HG02981 (cell line): ENCODE measurements around the gene PLD6.
A peak's percentile ranks its signal among the peaks of the same experiment; 100 is the strongest.
"Not testable (repeated sequence)": the region's sequence is repeated elsewhere in the genome, so short reads cannot be mapped to it uniquely, and the experiment has no call there.

ENCODE experiments used
- ATAC-seq: cut with Tn5 transposase; IDR thresholded peaks from one replicate; pipeline ENCODE4 v1.9.1; 2021; ENCODE audit warnings: mild to moderate bottlenecking, moderate library complexity; ENCODE audit not compliant: unreplicated experiment

Gene PLD6

DNA sequence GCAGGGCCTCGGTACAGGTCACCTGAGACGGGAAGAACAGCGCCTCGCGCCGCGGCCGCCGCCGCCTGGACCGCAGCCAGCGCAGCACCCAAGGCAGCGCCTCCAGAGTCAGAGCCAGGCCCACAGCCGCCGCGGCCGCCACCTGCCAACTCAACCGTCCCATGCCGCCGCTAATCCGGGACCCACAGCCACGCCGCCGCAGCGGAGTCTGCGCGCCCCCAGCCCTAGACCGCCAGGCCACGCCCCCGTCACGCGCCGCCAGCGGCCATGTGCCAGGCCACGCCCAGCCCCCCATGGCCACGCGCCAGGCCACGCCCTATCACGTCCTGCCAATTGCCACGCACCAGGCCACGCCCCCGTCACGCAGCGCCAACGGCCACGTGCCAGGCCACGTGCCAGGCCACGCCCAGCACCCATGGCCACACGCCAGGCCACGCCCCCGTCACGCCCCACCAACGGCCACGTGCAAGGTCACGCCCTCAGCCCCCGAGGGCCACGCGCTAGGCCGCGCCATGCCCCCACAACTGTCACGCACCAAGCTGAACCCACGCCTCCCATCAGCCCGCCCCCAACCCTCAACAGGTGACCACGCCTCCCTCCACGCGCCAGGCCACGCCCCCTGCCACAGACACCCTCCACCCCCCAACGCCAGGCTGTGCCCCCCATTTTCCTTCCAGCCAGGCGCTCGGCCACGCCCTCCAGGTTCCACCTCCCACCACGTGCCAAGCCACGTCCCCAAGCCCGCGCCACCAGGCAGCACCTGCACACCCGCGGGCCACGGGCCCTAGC lies at the start of gene PLD6:
Gene PLD6 (minus strand): TSS at position 210 of the 789 bp plus-strand sequence. CDS start 47 bp downstream, at position 163.
- peak; percentile 51 for ATAC-seq

DNA sequence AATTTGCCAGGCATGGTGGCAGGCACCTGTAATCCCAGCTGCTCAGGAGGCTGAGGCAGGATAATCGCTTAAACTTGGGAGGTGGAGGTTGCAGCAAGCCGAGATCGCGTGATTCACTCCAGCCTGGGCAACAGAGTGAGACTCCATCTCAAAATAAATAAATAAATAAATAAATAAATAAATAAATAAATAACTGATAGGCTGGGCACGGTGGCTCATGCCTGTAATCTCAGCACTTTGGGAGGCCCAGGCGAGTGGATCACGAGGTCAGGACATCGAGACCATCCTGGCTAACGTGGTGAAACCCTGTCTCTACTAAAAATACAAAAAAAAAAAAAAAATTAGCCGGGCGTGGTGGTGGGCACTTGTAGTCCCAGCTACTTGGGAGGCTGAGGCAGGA lies 49.6 kb upstream of the PLD6 start:
- ATAC-seq: not testable (repeated sequence)

DNA sequence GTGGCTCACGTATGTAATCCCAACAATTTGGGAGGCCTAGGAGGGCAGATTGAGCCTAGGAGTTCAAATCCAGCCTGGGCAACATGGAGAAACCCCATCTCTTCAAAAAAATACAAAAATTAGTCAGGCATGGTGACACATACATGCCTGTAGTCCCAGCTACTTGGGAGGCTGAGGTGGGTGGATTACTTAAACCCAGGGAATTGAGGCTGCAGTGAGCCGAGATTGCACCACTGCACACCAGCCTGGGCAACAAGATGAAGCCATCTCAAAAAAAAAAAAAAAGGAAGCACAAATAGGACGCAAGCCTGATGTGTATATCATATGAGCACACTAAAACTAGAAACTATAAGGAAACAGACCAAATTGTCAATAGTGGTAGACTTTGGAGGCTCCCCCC lies 47.9 kb upstream of the PLD6 start:
- ATAC-seq: no peak

- no peak for ATAC-seq
Measured at GRCh38 chr17:17253406-17253805, 47.3 kb upstream of the PLD6 start.

DNA sequence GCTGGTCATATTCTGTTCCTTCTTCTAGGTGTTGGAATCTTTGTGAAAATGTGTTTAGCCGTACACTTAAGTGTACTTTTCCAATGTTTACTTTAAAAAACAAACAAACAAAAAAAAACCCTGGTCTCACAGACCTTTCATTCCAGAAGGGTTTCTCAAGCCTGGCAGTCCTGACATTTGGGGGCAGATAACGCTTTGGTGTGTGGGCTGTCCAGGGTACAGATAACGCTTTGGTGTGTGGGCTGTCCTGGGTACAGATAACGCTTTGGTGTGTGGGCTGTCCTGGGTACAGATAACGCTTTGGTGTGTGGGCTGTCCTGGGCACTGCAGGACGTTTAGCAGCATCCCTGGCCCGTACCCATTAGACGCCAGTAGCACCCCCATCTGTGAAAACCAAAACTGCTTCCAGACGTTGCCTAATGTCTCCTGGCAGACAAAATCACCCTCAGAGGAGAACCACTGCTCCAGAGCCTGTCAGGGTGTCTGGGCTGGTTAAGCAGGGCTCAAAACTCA lies 46.1 kb upstream of the PLD6 start:
- ATAC-seq: no peak

DNA sequence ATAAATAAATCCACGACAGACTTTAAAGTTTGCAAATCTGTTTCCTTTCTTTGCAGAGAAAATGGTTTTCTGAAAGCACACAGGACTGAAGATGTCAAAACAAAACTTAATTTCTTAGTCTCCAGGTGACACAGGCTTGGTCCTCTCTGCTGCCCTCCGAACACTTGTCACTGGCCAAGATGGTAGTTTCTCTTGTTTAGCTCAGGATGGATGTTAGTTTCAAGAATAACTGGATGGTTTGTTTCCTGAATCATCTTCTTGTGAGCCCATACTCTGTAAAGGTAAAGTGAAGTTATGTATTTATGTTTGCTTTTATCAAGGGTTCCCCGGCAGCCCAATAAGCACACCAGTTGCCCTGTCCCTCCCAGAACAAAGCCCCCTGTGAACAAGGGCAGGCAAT lies 40.7 kb upstream of the PLD6 start:
- ATAC-seq: no peak

DNA sequence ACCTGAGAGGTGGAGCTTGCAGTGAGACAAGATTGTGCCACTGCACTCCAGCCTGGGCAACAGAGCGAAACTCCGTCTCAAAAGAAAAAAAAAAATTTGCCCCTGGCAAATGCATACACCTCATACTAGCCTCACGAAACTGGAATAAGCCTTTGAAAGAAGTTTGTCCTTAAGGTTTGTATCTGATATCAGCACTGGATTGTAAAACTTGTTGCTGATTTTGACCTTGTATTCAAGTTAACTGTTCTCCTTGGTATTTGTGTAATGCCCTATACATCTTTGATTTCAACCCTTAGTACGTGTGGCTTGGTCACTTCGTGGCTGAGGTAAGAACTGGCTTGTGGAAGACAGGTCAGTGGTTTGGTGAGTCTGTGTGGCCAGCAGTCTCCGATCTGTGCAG lies 37.0 kb upstream of the PLD6 start:
- ATAC-seq: no peak

DNA sequence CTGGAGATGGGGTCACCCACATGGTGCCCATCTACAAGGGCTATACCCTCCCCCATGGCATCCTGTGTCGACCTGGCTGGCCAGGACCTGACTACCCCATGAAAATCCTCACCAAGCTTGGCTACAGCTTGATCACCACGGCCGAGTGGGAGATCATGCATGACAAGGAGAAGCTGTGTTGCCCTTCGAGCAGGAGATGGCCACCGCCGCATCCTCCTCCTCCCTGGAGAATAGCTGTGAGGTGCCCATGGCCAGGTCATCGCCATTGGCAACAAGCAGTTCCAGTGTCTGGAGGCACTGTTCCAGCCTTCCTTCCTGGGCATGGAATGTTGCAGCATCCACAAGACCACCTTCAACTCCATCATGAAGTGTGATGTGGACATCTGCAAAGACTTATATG lies 36.1 kb upstream of the PLD6 start:
- ATAC-seq: no peak

DNA sequence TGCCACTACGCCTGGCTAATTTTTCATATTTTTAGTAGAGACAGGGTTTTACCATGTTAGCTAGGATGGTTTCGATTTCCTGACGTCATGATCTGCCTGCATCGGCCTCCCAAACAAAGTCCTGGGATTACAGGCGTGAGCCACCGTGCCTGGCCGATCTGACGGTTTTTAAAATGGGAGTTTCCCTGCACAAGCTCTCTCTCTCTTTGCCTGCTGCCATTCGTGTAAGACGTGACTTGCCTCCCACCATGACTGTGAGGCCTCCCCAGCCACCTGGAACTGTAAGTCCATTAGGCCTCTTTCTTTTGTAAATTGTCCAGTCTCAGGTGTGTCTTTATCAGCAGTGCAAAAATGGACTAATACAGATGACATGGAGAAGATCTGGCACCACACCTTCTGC lies 35.5 kb upstream of the PLD6 start:
- ATAC-seq: no peak

DNA sequence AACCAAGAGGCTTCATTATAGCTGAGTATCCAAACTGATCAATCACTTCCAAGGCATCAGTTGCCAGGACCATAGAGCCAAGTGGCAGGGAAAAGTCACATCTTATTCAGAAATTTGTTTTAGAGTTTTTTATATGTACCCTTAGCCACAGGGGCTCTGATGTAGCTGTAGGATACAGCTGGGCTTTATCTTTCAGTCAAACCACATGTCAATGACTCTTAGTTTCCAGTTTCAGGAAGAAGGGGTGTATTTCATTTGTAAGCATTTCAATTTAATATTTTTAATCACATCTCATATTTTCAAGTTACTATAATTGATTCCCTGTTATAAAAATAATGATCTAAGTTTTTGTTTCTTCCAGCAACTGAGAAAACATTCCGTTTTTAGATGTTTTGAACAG lies 33.7 kb upstream of the PLD6 start:
- ATAC-seq: no peak

DNA sequence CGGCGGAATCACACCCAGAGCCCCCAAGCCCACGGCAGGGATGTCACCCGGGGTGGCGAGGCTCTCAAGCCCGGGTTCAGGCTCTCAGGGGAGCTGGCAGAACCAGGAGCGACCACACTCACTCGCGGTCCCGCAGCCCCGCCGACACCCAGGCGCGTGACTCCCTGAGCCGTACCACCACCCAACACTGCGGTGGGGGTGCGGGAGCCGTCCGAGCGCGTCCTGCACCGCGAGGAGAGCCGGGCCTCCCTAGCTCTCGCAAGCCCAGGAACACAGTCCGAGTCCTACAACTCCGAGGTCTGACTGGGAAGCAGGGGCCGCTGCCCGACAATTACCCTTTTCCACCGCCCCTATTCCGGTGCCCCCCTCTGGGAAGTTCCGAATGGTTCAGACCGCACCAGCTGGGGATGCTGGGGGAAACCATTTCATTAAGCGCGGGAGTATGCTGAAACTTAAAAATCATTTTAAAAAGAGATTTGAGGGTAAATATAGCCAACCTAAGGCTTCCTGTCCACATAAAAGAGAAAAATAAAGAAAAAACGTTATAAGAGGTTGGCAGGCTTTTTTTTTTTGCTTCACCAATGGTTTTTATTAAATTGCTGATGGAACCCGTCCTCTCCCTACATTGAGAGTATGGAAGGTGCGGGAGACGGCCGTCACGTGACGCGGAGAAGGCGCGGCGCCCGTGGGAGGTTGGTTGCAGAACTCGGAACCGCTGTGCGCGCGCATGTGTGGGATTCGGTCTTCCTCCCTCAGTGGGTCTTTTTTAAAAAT lies 31.1 kb upstream of the PLD6 start, which contains the start of gene FLCN:
Gene FLCN (minus strand): TSS at position 143 of the 774 bp plus-strand sequence. CDS start 9,031 bp downstream, outside the sequence.
- ATAC-seq: peak; percentile 80

GRCh38 chr17:17236295-17237025 lies 30.3 kb upstream of the PLD6 start:
- ATAC-seq: peak; percentile 5

- no peak for ATAC-seq
Measured at GRCh38 chr17:17235212-17236174, 29.4 kb upstream of the PLD6 start.

DNA sequence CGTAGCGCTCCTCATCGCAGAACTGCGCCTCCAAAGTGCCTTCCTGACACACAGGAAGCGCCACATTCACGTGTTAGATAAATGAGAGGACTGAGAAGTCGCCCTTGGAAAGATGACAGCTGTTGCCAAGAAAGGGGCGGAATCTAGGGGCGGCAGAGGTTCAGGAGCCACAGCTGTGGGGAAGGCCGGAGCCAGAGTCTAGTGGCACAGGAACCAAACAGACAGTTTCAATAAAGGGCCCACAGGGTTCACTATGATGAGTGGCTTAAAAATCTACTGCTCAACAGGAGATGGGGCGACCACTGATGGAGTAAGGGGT lies 26.1 kb upstream of the PLD6 start:
- no peak for ATAC-seq

DNA sequence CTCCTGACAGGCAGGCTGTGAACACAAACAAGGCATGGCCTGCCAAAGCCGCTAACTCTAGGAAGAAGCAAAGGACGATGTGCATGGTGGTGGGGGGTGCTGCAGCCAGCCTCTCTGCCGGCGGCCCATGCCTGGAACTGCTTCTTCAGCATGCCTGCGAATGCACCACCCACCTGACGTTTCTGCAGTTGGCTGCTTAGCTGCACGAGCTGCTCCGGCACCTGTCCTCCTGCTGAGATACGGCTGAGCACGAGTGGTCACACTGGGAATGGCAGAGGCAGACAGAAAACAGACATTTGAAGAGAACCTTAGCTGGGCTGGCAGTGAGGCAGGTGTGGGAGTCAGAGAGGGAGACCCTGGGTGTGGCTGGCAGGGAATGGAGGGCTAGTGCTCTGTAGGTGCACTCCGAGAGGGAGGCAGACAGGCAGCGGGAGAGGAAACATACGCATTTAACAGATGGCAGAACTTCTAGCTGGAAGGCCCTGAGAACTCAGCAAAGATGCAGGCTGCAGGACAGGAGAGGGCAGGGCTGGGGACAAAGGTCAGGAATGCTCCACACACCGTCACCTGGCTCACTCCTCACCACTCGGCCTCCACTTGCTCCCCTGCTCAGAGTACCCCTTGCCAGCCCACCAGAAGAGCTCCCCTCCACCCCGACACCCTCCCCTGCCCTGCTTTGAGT lies 25.6 kb upstream of the PLD6 start:
- ATAC-seq: no peak

GRCh38 chr17:17229416-17230384 lies 23.6 kb upstream of the PLD6 start:
- ATAC-seq: no peak

DNA sequence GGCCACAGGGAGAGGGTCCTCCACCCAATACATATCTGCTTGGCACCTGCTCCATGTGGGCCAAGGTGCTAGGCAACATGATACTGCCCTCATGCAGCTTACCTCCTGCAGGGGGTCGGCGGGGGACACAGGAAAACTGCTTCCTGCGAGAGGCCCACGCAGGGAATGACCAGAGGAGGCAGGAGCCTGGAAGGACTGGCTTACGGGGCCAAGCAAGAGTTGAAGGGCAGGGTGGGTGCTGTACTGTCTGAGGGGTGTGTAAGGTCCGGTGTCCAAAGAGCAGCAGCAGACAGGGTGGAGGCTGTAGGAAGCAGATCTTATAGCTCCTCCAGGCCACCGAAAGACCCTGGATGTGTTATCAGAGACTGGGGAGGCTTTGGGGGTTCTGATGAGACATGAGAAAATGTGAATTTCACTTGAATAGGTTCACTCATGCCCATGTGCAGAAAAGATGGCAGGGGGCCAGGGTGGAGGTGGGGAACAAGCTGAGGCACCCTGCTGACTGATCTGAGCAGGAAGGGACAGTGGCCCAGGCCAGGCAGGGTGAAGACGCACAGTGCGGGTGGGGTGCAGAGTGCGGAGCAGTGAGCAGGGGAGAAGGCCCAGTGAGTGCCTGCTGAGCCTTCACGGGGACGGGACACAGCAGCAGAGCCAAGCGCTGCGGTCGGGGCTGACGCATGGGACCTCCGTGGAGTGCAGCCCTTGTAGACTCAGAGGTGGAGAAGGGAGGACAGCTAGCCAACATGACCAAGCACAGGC lies 22.6 kb upstream of the PLD6 start:
- no peak for ATAC-seq
